Breast epithelium (tissue), 3 donors: ENCODE measurements around the gene SUGP1.

Experiments
- CTCF ChIP-seq, 3 donors: fragments of 450-650 bp; IDR thresholded peaks; one replicate each; pipeline ENCODE4 v1.5.1; 2016 to 2017; ENCODE audit warnings: antibody characterized with exemption in 3 of 3, mild to moderate bottlenecking in 3 of 3, moderate library complexity in 3 of 3
- POLR2A ChIP-seq: fragments of 450-650 bp; IDR thresholded peaks from one replicate; pipeline ENCODE4 v1.6.1; 2016; ENCODE audit warnings: antibody characterized with exemption, mild to moderate bottlenecking, moderate library complexity
- POLR2AphosphoS5 ChIP-seq, 3 donors: sonication (generic); formaldehyde crosslinking; IDR thresholded peaks; one replicate each; pipeline ENCODE4 v1.6.1; 2017; ENCODE audit warnings: antibody characterized with exemption in 3 of 3

- TF ChIP-seq CTCF (IDR thresholded peaks at IDR 0.05) (no peak), POLR2A (no peak), POLR2AphosphoS5 (IDR thresholded peaks at IDR 0.05) (no peak)
These were observed 8.8 kb upstream of the SUGP1 start for GRCh38 chr19:19329126-19329525.
